OCI-LY7 (cell line): ENCODE data around the gene PITX3. TPM values are rescaled to one million over a fixed set of nuclear protein-coding genes. Genes with fewer than 3 reads are reported as not detected.

Experiments used
- BruUV-seq: library from RNA; stranded (reverse); fragments of 400-500 nt; replicated peaks from 2 replicates; lab custom pipeline; 2021; lab: Mats Ljungman, UMichigan
- CTCF ChIA-PET: fragments of 300-600 bp; sonication (Branson Sonifier 250); formaldehyde crosslinking; loops from one replicate; lab custom pipeline; 2022; ENCODE audit warnings: antibody characterized with exemption; ENCODE audit not compliant: unreplicated experiment; lab: Charles Lee
- POLR2A ChIA-PET: fragments of 300-600 bp; sonication (Branson Sonifier 250); formaldehyde crosslinking; loops from one replicate; lab custom pipeline; 2022; ENCODE audit warnings: antibody characterized with exemption; lab: Charles Lee
- DNase-seq: peaks from one replicate; pipeline ENCODE4 v3.0.0-alpha.2; 2015; ENCODE audit warnings: low spot score
- H2AFZ ChIP-seq: fragments of 200-600 bp; sonication (generic), shearing (Covaris generic); 2 replicates; pipeline ENCODE4 v1.6.1; 2014; ENCODE audit warnings: mild to moderate bottlenecking, antibody characterized with exemption, low read length, moderate library complexity
- H3K27ac ChIP-seq: fragments of 200-600 bp; sonication (generic); 2 replicates; pipeline ENCODE4 v1.5.1; 2014; ENCODE audit warnings: mixed run types, low read depth, mild to moderate bottlenecking, moderate library complexity, low read length, inconsistent platforms; ENCODE audit not compliant: poor library complexity, severe bottlenecking
- H3K36me3 ChIP-seq: fragments of 200-600 bp; sonication (generic); 2 replicates; pipeline ENCODE4 v1.6.1; 2014; ENCODE audit warnings: mild to moderate bottlenecking, antibody characterized with exemption, low read length, moderate library complexity, mixed read lengths; ENCODE audit not compliant: insufficient read depth
- H3K4me1 ChIP-seq: fragments of 200-600 bp; sonication (generic); 2 replicates; pipeline ENCODE4 v1.5.1; 2014; ENCODE audit warnings: mild to moderate bottlenecking, low read length; ENCODE audit not compliant: insufficient read depth, poor library complexity, severe bottlenecking
- H3K4me2 ChIP-seq: fragments of 200-600 bp; sonication (generic); 2 replicates; pipeline ENCODE4 v1.6.1; 2014; ENCODE audit warnings: mild to moderate bottlenecking, low read length
- H3K4me3 ChIP-seq: fragments of 200-600 bp; sonication (generic); 2 replicates; pipeline ENCODE4 v1.5.1; 2014; ENCODE audit warnings: mild to moderate bottlenecking, low read depth, low read length; ENCODE audit not compliant: poor library complexity, severe bottlenecking
- H3K79me2 ChIP-seq: fragments of 200-600 bp; sonication (generic); 2 replicates; pipeline ENCODE4 v1.6.1; 2016; ENCODE audit warnings: low read depth, mild to moderate bottlenecking, low read length, moderate library complexity, mixed read lengths; ENCODE audit not compliant: insufficient read depth
- H3K9me2 ChIP-seq: fragments of 200-600 bp; sonication (generic); 2 replicates; pipeline ENCODE4 v1.6.1; 2016; ENCODE audit warnings: mild to moderate bottlenecking, low read length, mixed read lengths; ENCODE audit not compliant: insufficient read depth
- H3K9me3 ChIP-seq: fragments of 200-600 bp; sonication (generic); 2 replicates; pipeline ENCODE4 v1.6.1; 2014; ENCODE audit warnings: mild to moderate bottlenecking, mixed run types, low read length, mixed read lengths
- H4K20me1 ChIP-seq: fragments of 200-600 bp; sonication (generic); 2 replicates; pipeline ENCODE4 v1.6.1; 2014; ENCODE audit warnings: mild to moderate bottlenecking, antibody characterized with exemption, low read length, moderate library complexity, mixed read lengths; ENCODE audit not compliant: insufficient read depth
- EZH2phosphoT487 ChIP-seq: fragments of 200-600 bp; sonication (generic); IDR thresholded peaks from 2 replicates; pipeline ENCODE4 v1.6.1; 2018; ENCODE audit warnings: low read depth, borderline replicate concordance, mild to moderate bottlenecking, mixed run types, antibody characterized with exemption, low read length, moderate library complexity, mixed read lengths
- intact Hi-C: fragments of 100-400 bp; cut with micrococcal nuclease; formaldehyde crosslinking; loops from one replicate; pipeline ENCODE4 v1.10.0; 2022; ENCODE audit not compliant: unreplicated experiment
- total RNA-seq, 2 experiments: library from RNA; depleted of rRNA in 1 of 2; stranded (reverse); fragments of >200 nt in 1 of 2; shearing (Covaris generic) in 1 of 2; gene quantifications; 2 replicates each; pipeline ENCODE4 v1.2.3, GENCODE V29; 2014 to 2022
- TF ChIP-seq, protein P1 (sequence below): fragments of 200-600 bp; sonication (generic); conservative IDR thresholded peaks from 2 replicates; pipeline ENCODE4 v1.5.1; 2014; ENCODE audit warnings: mild to moderate bottlenecking, antibody characterized with exemption, low read length, moderate library complexity, mixed read lengths

Gene PITX3
- total RNA-seq, 2 experiments from 2014 or later = not detected

DNA sequence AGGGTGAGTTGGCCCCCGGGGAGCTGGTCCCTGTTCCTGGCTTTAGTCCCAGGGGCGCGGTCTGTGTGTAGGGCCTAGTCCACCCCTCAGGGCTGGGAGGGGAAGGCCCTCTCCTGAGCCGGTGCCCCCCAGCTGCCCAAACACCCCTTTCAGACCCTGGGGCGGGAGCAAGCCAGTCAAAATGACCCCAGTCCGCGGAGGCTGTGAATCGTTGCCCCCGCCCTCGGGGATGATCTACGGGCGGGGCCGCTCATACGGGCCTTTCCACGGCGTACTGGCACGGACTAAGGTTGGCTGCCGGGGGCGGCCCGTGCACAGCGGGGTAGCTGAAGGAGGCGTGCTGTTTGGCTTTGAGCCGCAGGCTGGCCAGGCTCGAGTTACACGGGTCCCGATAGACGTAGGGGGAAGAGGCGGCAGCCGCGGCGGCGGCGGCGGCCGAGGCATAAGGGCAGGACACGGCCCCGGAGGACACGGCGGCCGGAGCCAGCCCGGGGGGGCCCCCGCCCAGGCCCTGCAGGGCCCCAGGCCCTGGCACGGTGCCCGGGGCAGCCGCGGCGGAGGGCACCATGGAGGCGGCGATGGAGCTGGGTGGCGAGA lies 10.9 kb downstream of the PITX3 start:
- Histone ChIP-seq H3K9me3 (no peaks in the 10 kb centered on the region), H3K9me2 (no peaks in the 10 kb centered on the region), H3K27ac (no peak overlapping the region), H3K4me3 (no peak overlapping the region), H3K4me2 (no peak overlapping the region; the same call in 1 of the 2 replicates), H2AFZ (no peak overlapping the region), H3K4me1 (peaks cover 3% of the 10 kb centered on the region), H4K20me1 (no peaks in the 10 kb centered on the region), H3K36me3 (no peaks in the 10 kb centered on the region), H3K79me2 (no peaks in the 10 kb centered on the region)
- intact Hi-C loops = loop anchor here (1.0 kb wide), 1 partner anchor 169 kb away; no protein-coding TSS in a partner anchor
- TF ChIP-seq EZH2phosphoT487 = no peak
- TF ChIP-seq, protein P1, sequence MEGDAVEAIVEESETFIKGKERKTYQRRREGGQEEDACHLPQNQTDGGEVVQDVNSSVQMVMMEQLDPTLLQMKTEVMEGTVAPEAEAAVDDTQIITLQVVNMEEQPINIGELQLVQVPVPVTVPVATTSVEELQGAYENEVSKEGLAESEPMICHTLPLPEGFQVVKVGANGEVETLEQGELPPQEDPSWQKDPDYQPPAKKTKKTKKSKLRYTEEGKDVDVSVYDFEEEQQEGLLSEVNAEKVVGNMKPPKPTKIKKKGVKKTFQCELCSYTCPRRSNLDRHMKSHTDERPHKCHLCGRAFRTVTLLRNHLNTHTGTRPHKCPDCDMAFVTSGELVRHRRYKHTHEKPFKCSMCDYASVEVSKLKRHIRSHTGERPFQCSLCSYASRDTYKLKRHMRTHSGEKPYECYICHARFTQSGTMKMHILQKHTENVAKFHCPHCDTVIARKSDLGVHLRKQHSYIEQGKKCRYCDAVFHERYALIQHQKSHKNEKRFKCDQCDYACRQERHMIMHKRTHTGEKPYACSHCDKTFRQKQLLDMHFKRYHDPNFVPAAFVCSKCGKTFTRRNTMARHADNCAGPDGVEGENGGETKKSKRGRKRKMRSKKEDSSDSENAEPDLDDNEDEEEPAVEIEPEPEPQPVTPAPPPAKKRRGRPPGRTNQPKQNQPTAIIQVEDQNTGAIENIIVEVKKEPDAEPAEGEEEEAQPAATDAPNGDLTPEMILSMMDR = no peak
- no peak for DNase-seq
- BruUV-seq = no TSS peak
- ChIA-PET POLR2A (interaction anchor here (0.8 kb wide), 1 partner anchor 11 kb away, joined by 3 read pairs; no protein-coding TSS in a partner anchor), CTCF (interaction anchor here (1.0 to 1.4 kb wide), 2 partner anchors 117 to 122 kb away, joined by 3 to 9 read pairs; no protein-coding TSS in a partner anchor)

DNA sequence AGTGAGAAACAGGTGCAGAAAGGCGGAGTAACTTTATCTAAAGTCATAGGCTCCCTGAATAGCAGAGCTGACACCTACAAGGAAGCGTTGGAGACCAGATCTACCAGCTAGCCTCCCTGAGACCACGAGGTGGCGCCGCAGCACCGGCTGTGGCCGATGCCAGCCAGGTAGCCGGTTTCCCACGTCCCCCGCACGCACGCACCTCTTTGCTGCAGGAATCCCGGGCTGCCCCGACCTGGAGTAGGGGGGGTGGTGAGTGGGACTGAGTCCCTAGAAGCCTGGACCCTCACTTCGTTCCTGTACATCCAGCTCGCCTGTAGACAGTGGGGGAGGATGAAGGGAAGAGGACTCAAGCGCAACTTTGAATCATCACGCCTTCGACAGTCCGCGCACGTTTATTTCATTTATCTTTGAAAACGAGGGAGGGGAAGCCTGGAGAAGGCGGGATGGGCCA lies 11.5 kb downstream of the PITX3 start:
- H3K9me2 ChIP-seq = no peaks in the 10 kb centered on the region
- no TSS peak for BruUV-seq
- peaks cover 3% of the 10 kb centered on the region for H3K4me1 ChIP-seq
- intact Hi-C loops = loop anchor here (1.0 to 5.0 kb wide), 5 partner anchors 122 to 352 kb away; no protein-coding TSS in a partner anchor
- no peak overlapping the region for H3K4me3 ChIP-seq
- H3K9me3 ChIP-seq = no peaks in the 10 kb centered on the region
- peak; percentile 83 for DNase-seq
- no peak overlapping the region for H3K27ac ChIP-seq
- TF ChIP-seq, protein P1 = peak; percentile 97
- no peak for TF ChIP-seq EZH2phosphoT487
- H3K4me2 ChIP-seq = no peak overlapping the region; the same call in 1 of the 2 replicates
- POLR2A ChIA-PET = interaction anchor here (0.8 kb wide), 1 partner anchor 11 kb away, joined by 3 read pairs; no protein-coding TSS in a partner anchor
- H4K20me1 ChIP-seq = no peaks in the 10 kb centered on the region
- CTCF ChIA-PET = interaction anchor here (0.6 to 1.4 kb wide), 3 partner anchors 117 to 139 kb away, joined by 3 to 9 read pairs (median 4); no protein-coding TSS in a partner anchor
- H3K79me2 ChIP-seq = no peaks in the 10 kb centered on the region
- no peaks in the 10 kb centered on the region for H3K36me3 ChIP-seq
- H2AFZ ChIP-seq = no peak overlapping the region

- BruUV-seq = no TSS peak
- H3K79me2 ChIP-seq = no peaks in the 10 kb centered on the region
- no peaks in the 10 kb centered on the region for H4K20me1 ChIP-seq
- H3K9me2 ChIP-seq = no peaks in the 10 kb centered on the region
- no peaks in the 10 kb centered on the region for H3K9me3 ChIP-seq
- no peak overlapping the region for H3K4me3 ChIP-seq
- H3K27ac ChIP-seq = no peak overlapping the region
- TF ChIP-seq, protein P1 = no peak
- TF ChIP-seq EZH2phosphoT487 = no peak
- no peak overlapping the region for H3K4me2 ChIP-seq
- no peak overlapping the region for H2AFZ ChIP-seq
- POLR2A ChIA-PET = no interaction called here
- H3K36me3 ChIP-seq = no peaks in the 10 kb centered on the region
- CTCF ChIA-PET = interaction anchor here (0.8 to 1.0 kb wide), 2 partner anchors 8 to 40 kb away, joined by 3 read pairs; no protein-coding TSS in a partner anchor
- DNase-seq = no peak
- H3K4me1 ChIP-seq = peaks cover 3% of the 10 kb centered on the region
- intact Hi-C loops = loop anchor here (5.0 kb wide), 1 partner anchor 355 kb away; no protein-coding TSS in a partner anchor
Observed at GRCh38 chr10:102227050-102227449, 14.3 kb downstream of the PITX3 start.
